GM18870 (cell line): ENCODE measurements around the gene CRY1.
"Not testable (repeated sequence)": the region's sequence is repeated elsewhere in the genome, so short reads cannot be mapped to it uniquely, and the experiment has no call there.

Source experiments
- ATAC-seq: cut with Tn5 transposase; IDR thresholded peaks from one replicate; pipeline ENCODE4 v1.9.1; 2021; ENCODE audit warnings: moderate library complexity; ENCODE audit not compliant: unreplicated experiment

CRY1 gene

DNA sequence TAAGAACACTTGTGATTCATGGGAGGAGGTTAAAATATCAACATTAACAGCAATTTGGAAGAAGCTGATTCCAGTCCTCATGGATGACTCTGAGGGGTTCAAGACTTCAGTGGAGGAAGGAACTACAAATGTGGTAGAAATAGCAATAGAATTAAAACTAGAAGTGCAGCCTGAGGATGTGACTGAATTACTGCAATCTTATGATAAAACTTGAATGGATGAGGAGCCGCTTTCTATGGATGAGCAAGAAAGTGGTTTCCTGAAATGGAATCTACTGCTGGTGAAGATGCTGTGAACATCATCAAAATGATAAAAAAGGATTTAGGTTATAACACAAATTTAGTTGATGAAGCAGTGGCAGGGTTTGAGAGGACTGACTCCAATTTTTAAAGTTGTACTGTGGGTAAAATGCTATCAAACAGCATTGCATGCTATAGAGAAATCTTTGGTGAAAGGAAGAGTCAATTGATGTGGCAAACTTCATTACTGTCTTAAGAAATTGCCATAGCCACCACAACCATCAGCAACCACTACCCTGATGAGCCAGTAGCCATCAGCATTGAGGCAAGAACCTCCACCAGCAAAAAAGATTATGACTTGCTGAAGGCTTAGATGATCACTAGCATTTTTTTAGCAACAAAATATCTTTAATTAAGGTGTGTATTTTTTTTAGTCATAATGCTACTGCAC, 80.5 kb downstream of the CRY1 start:
- ATAC-seq, result no peak

DNA sequence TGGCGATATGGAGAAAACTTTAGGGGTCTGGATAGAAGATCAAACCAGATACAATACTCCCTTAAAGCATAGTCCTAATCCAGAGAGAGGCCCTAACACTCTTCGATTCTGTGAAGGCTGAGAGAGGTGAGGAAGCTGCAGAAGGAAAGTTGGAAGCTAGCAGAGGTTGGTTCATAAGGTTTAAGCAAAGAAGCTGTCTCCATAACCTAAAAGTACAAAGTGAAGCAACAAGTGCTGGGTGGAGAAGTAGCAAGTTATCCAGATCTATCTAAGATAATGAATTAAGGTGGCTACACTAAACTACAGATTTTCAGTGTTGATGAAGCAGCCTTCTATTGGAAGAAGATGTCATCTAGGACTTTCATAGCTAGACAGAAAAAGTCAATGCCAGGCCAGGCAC, 81.8 kb downstream of the CRY1 start:
- no peak for ATAC-seq

DNA sequence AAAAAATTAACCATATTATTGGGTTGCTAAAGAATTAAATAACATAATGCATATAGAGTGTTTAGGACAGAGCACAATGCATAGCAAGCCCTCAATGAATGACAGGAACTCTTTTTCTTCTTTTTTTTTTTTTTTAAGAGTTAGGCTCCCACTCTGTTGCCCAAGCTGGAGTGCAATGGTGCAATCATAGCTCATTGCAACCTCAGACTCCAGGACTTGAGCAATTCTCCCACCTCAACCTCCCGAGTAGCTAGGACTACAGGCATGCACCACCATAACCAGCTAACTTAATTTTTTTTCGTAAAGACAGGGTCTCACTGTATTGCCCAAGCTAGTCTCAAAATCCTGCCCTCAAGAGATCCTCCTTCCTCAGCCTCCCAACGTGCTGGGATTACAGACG, 85.9 kb downstream of the CRY1 start:
- no peak for ATAC-seq

DNA sequence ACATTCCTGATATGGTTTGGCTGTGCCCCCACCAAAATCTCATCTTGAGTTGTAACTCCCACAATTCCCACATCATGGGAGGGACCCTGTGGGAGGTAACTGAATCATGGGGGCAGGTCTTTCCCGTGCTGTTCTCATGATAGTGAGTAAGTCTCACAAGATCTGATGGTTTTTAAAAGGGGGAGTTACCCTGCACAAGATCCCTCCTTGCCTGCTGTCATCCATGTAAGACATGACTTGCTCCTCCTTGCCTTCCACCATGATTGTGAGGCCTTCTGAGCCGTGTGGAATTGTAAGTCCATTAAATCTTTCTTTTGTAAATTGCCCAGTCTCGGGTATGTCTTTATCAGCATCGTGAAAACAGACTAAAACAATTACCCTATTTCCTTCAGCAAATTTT, 90.7 kb downstream of the CRY1 start:
- ATAC-seq, result not testable (repeated sequence)

DNA sequence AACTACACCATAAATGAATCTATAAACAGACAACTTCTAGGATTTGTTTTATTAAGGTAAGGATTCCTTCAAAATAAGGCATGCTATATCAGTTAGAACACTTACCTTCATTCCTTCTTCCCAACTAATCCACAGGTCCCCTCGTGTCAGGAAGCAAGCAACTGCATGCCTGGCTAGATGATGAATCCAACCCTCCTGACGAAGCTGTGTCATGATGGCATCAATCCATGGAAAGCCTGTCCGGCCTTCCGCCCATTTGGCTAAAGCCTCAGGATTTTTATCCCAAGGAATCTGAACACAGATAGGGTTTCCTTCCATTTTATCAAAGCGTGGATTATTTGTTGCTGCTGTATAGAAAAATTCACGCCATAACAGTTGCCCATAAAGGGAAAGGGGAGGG, 93.9 kb downstream of the CRY1 start:
- no peak for ATAC-seq

DNA sequence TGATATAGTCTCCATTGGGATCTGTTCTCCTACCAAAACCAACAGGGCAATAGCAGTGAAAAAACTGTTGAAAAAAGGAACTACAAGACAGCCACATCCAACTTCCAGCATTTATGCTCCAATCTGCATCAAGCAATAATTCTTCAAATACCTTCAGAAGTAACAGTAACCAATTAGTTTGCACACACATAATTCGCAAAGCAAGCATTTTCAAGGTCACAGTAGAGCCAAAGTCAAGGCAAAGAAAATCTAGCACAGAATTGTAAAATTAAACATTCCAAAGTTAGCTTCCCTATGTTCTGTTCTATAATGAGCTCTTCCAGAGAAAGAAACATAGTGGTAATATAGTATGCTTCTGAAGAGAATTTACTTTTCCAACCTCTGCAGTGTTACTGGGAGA, 95.4 kb downstream of the CRY1 start:
- ATAC-seq, result no peak

DNA sequence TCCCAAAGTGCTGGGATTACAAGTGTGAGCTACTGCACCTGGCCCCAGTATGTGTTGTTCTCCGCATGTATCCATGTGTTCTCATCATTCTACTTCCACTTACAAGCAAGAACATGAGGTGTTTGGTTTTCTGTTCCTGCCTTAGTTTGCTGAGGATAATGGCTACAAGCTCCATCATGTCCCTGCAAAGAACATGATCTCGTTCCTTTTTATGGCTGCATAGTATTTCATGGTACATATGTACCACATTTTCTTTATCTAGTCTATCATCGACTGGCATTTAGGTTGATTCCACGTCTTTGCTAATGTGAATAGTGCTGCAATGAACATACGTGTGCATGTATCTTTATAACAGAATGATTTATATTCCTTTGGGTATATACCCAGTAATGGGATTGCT, 97.2 kb downstream of the CRY1 start:
- ATAC-seq, result not testable (repeated sequence)

DNA sequence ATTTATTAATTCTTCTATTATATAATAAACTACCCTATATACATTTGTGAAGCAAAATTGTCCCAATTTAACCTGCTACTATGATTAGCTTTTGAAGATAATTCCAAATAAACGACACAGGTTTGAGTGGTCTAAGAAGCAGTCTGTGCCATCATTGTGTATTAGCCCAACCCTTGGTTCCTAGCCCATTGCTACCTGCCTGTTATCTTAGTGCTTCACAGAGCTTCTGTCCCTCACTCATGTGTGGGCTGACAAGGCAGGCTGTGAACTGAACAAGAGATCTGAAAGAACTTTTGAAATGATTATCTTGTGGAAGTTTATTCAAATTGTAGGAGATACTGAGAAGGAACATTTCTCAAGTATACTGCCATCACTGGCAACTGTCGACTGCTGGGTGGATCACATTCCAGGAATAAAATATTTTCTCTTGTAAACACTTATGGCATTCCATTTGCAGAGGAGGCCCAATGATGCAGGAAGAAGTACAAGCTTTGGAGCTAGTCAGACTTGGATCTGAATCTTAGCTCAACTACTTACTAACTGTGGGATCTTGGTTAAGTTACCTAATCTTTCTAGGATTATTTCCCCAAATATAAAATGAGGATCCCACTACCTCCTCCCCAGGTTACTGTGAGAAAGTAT, 98.6 kb downstream of the CRY1 start:
- no peak for ATAC-seq

DNA sequence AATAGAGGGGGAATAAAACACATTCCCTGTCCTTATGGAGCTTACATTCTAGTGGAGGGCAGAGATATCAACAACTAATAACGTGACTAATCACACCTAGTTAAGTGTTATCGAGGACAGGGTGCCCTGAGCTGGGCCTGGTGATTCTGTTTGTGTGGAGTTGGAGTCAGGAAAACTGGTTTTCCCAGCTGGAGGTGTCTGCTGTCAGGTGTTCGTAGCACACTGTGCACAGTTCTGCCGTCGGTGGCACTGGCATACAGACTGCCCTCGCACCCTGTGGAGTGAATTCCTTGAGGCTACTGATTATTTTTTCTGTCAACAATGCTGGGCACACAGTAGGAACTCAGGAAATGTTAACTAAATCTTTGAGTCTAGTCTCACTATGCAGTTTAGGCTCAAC, 105.5 kb downstream of the CRY1 start:
- ATAC-seq, result no peak

DNA sequence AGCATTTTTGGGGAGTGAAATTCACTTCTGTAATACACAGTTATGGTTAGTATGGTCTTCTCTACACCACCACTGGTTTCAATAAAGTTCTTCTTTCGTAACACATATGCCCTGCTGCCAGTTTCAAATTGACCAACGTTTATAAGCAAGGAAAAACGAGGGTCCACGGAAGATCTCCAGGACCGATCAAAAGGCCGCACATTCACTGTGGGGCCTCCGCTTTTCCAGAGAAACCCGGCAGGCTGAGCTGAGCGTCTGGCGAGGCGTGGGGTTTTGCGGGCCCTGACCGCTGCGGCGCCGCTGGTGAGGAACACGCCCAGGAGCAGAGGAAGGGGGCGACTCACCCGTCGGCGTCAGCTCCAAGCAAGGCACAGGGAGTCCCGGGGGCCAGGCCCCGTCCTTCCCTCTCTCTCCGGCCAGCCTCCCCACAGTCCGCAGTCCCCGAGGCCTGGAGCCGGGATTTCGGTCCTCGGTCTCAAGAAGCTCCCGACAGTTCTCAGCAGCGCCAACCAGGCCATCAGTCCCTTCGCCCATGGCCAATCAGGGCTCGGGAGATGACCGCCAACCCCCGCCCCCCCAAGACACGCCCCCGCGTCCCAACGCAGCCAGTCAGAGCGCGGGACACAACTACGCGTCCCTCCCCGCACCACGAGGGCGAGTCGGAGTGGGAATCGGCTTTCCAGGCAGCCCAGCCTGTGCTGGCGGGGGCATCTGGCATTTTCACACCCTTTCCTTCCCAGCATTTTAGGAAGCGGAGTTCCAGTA, 106.5 kb downstream of the CRY1 start, which contains the start of gene MTERF2:
MTERF2 (minus strand) TSS at position 522 of the 765 bp plus-strand sequence. CDS start 8,432 bp downstream, outside the sequence.
- peak; percentile 82 for ATAC-seq

DNA sequence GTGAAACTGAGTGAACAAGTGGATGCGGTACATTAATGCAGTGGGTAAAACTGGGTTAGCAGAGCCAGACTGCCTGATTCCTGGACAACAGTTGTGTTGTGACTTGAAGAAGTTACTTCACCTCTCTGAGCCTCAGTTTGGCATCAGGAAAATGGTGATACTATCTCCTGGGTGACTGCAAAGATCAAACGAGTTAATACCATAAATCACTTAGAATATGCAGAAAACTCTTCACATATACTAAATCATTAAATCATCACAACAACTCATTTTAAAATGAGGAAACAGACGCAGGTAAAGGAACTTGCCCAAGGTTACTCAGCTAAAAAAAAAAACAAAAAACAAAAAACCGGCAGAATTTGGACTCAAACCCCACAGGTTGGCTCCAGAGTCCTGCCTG, 107.2 kb downstream of the CRY1 start:
- no peak for ATAC-seq

DNA sequence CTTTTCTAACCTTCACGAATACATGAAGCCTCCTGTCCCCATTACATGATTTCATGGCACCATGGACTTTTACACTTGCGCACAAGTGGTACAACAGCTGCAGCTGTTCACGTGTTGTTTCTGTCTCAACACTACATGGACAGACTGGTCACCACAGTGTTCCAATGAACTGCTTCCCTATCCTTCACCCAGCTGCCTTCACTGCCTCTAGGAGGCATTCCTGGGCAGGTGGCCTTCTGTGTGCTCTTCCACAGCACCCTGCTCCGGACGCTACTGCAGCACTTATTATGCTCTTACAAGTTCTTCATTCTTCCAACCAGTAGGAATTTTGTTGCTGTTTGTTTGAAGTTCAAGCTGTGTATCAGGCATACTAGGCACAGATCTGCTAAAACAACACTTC, 107.9 kb downstream of the CRY1 start:
- ATAC-seq, result no peak

DNA sequence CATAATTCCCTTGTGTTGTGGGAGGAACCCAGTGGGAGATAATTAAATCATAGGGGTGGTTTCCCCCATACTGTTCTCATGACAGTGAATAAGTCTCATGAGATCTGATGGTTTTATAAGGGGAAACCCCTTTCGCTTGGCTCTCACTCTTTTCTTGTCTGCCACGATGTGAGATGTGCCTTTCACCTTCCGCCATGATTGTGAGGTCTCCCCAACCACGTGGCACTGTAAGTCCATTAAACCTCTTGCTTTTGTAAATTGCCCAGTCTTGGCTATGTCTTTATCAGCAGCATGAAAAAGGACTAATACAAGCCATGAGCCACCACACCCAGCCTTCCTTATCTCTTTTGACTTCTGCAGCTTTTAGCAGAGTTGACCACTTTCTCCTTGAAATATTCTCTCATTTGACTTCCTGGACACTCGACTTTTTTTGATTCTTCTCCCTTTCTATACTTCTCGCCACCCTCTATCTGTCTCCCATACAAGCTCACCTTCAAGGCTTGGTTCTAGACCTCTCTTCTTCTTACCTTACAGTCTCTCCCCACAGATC, 108.7 kb downstream of the CRY1 start:
- ATAC-seq, result no peak

DNA sequence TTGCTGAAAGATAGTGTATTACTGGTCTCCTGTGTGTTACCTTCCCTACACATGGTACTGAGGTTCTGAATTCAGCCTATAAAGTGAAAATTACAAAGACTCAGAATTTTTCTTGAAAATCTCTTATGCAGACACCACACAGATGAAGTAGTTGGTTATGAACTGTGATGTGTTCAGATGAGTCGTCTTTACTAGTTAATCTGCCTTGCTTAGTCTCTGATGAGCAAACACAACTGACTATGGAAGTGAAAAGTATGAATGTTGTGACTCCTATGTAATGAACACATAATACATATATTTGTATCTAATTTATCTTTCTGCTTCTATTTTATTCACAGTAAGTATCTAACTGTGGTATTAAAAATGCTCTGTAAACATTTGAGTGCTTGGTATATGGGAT, 111.1 kb downstream of the CRY1 start:
- ATAC-seq, result no peak

DNA sequence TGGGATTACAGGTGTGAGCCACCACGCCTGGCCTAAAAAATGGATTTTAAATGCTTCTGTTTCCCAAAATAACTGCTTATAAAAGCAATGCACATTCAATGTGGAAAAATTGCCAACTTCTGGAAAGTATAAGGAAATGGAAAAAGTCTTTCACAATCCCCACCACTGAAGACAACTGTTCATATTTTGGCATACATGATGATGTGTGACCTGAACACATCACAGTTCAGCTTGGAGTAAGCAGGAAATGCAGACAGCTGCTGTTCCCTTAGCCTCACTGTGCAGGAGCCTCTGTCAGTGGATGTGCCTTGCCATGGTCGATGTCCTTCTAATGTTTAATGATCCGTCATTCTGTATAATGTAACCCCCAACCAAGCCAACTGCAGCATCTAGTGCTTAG, 111.6 kb downstream of the CRY1 start:
- no peak for ATAC-seq

DNA sequence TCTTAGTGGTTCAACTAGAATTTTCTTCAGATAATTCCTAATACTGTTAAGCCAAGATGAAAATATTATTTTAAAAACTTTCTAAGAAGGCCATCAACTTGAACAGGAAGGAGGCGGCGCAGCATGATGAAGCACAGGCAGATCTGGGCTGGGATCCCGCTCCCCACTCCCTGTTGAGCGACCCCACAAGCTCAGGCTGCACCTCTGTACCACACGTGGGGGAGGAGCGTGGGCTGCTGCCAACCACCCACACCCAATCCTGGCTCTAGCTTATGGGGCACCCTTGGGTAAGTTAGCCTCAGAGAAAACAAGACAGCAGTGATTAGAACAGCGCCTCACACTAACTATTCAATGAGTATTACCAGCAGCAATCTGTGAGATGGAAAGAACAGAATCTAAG, 112.4 kb downstream of the CRY1 start:
- ATAC-seq, result no peak

DNA sequence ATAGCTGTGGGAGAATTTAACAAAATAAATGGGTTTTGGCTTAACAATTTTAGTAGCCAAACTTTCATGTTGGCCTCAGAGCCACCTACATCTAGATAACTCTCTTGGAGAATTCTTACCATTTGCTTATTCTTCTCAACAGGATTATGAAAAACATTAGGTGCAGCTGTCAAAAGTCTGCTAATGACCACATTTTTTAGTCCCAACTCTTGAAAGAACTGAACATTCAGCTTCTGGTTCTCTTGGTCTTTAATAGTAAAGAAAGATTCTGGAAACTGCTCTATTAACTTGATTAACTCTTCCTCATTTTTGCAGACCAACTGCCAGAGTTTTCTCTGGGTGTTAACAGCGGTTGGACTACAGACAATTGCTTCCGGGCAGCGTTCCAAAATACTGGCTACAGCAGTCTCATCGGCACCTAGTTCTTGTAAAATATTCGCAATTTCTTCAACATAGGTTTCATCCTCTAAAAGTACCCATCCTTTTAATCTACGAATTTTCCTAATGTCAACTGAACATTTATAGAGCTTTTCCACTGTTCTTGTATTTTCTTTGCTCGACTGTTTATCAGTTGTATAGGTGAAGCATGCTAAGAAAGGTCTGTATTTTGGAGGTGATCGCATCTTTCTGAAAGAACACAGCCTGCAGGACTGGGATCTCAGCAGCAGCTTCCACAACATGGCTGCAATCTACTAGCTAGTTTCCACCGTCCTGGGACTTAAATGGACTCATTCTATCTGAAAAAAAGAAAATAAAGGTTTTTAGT, 115.1 kb downstream of the CRY1 start:
- no peak for ATAC-seq

DNA sequence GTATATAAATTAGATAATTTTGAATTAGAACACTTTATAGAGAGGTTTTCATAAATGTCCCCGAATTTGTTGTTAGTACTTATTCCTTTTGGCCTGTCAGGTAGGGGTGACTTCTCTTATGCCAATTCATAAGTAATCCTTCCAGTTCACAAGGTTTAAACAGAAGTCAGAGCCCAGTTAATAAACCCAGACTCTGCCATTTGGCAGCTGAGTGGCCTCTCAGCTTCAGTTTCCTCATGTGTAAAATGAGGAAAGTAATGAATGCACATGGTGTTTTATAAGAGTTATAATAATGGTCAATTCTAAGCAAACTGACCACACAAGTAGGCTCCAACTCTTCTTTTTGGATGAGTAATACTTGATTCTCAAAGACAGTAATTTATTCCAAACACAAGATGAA, 116.7 kb downstream of the CRY1 start:
- ATAC-seq, result no peak

DNA sequence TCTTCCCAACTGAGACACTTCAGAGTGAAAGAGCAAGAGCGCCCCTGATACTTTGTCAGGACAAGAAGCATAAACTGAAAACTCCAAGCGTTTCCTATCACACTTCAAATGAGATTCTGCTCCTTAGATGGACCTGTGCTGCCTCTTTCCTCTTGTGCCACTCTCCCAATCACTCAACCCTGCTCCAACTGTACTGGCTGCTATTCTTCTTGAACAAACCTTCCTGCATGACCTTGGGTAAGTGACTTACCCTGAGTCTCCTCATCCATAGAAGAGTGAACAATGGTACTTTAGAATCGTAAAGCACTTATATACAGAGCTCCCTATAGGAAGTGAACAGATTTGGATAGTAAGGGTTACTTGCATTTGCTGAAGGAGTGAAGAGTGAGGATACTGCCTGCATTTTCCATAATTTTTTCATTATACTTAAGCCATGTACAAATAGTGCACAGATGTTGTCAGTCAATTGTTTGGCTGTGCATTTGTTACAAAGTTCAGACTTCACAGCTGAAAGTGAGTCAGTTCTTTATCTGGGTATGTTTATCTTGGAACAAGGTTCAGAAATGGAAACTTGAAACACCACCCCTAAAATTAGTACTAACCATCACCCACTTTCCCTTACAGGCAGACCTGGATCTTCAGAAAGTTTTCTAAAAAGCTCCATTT, 117.2 kb downstream of the CRY1 start:
- no peak for ATAC-seq

DNA sequence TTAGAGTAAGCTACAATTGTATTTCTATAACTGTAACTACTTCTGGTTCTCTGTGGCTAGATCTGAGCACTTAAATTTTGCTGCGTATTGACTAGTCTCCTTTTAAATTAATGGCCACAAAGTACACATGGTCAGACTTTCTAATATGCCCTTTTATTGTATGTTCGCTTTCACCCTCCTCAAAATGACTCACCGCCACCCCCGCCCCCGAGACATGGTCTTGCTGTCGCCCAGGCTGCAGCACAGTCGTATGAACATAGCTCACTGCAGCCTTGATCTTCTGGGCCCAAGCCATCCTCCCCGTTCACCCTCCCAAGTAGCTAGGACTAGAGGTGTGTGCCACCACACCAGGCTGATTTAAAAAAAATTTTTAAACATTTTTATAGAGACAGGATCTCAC, 118.3 kb downstream of the CRY1 start:
- no peak for ATAC-seq

DNA sequence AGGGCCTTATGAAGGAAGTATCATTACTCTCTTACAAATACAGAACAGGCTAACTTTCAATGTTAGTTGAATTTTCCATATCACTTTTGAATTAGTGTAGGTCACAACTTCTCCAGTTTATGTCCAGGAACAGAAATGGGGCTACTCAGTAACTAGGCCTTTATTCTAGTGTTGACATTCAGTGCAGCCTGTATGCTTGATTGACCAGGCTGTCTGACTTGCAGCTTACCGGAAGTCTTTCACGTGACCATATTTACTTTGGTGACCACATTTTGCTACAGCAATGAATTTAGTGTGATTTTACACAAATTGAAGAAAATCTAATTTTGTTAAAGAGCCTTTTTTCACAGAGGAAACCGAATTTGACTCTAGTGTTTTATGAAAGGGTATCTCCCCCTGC, 118.8 kb downstream of the CRY1 start:
- ATAC-seq, result peak; percentile 79
